Neuronal stem cell (in vitro differentiated cells): Measurements from ENCODE around the gene DCUN1D3.
"Not testable (repeated sequence)": the region's sequence is repeated elsewhere in the genome, so short reads cannot be mapped to it uniquely, and the experiment has no call there.

Experiments used
- DNase-seq: peaks from one replicate; pipeline ENCODE4 v3.0.0-alpha.2; 2013; ENCODE audit warnings: low spot score
- H2AFZ ChIP-seq: one replicate; pipeline ENCODE4 v1.6.1; 2013; ENCODE audit warnings: mild to moderate bottlenecking, low read length, inconsistent platforms
- H2AK5ac ChIP-seq: 2 replicates; pipeline ENCODE4 v1.6.1; 2013; ENCODE audit warnings: low read depth, mild to moderate bottlenecking, inconsistent platforms, low read length, moderate library complexity, mixed read lengths
- H2BK120ac ChIP-seq: 2 replicates; pipeline ENCODE4 v1.6.1; 2013; ENCODE audit warnings: low read depth, mild to moderate bottlenecking, inconsistent platforms, low read length, moderate library complexity, mixed read lengths
- H2BK12ac ChIP-seq: one replicate; pipeline ENCODE4 v1.6.1; 2013; ENCODE audit warnings: low read length, inconsistent platforms
- H2BK15ac ChIP-seq: 2 replicates; pipeline ENCODE4 v1.6.1; 2013; ENCODE audit warnings: mild to moderate bottlenecking, low read length, inconsistent platforms, mixed read lengths
- H2BK5ac ChIP-seq: one replicate; pipeline ENCODE4 v1.6.1; 2013; ENCODE audit warnings: inconsistent platforms, mild to moderate bottlenecking, low read length, moderate library complexity
- H3K14ac ChIP-seq: one replicate; pipeline ENCODE4 v1.6.1; 2013; ENCODE audit warnings: low read length, inconsistent platforms
- H3K18ac ChIP-seq: 2 replicates; pipeline ENCODE4 v1.6.1; 2013; ENCODE audit warnings: low read length, inconsistent platforms
- H3K23ac ChIP-seq: 2 replicates; pipeline ENCODE4 v1.6.1; 2013; ENCODE audit warnings: low read depth, mild to moderate bottlenecking, mixed read lengths, low read length, inconsistent platforms; ENCODE audit not compliant: poor library complexity
- H3K27ac ChIP-seq: replicated peaks from 3 replicates; pipeline ENCODE4 v1.5.1; 2013; ENCODE audit warnings: low read length, inconsistent platforms
- H3K27me3 ChIP-seq, 3 experiments: 2 replicates each; pipeline ENCODE4 v1.6.1; 2013; ENCODE audit warnings: low read length in 3 of 3, mild to moderate bottlenecking in 2 of 3, inconsistent platforms in 1 of 3, low read depth in 1 of 3, mixed read lengths in 1 of 3, moderate library complexity in 1 of 3; ENCODE audit not compliant: control insufficient read depth in 3 of 3, insufficient read depth in 3 of 3
- H3K36me3 ChIP-seq, 2 donors: replicated peaks in 1 of 2; 2 replicates each; pipeline ENCODE4 v1.6.1; 2013; ENCODE audit warnings: low read length in 2 of 2; ENCODE audit not compliant: control insufficient read depth in 2 of 2, insufficient read depth in 2 of 2
- H3K4ac ChIP-seq: 2 replicates; pipeline ENCODE4 v1.6.1; 2013; ENCODE audit warnings: inconsistent platforms, mild to moderate bottlenecking, low read length, moderate library complexity
- H3K4me1 ChIP-seq, 2 donors: 1 replicate in 1 of 2; 2 replicates in 1 of 2; pipeline ENCODE4 v1.6.1; 2013; ENCODE audit warnings: low read length in 2 of 2, low read depth in 1 of 2; ENCODE audit not compliant: control insufficient read depth in 2 of 2, insufficient read depth in 1 of 2
- H3K4me2 ChIP-seq: one replicate; pipeline ENCODE4 v1.6.1; 2013; ENCODE audit warnings: mild to moderate bottlenecking, low read length, inconsistent platforms; ENCODE audit not compliant: insufficient read depth, poor library complexity, severe bottlenecking
- H3K4me3 ChIP-seq, 2 donors: 2 replicates each; pipeline ENCODE4 v1.5.1; 2013; ENCODE audit warnings: low read length in 2 of 2, mild to moderate bottlenecking in 2 of 2, inconsistent platforms in 1 of 2, moderate library complexity in 1 of 2
- H3K79me1 ChIP-seq: one replicate; pipeline ENCODE4 v1.6.1; 2013; ENCODE audit warnings: low read depth, mild to moderate bottlenecking, inconsistent platforms, low read length, moderate library complexity
- H3K9ac ChIP-seq: one replicate; pipeline ENCODE4 v1.6.1; 2013; ENCODE audit warnings: mild to moderate bottlenecking, low read depth, low read length, inconsistent platforms; ENCODE audit not compliant: poor library complexity
- H3K9me3 ChIP-seq, 2 donors: replicated peaks in 1 of 2; 2 replicates each; pipeline versions ENCODE3 to v1.6.1; 2013; ENCODE audit warnings: low read length in 2 of 2, mild to moderate bottlenecking in 2 of 2, inconsistent platforms in 1 of 2, low read depth in 1 of 2, mixed read lengths in 1 of 2, moderate library complexity in 1 of 2; ENCODE audit not compliant: control insufficient read depth in 2 of 2, insufficient read depth in 1 of 2
- H4K8ac ChIP-seq: one replicate; pipeline ENCODE4 v1.6.1; 2013; ENCODE audit warnings: low read depth, mild to moderate bottlenecking, inconsistent platforms, low read length, moderate library complexity
- H4K91ac ChIP-seq: one replicate; pipeline ENCODE4 v1.6.1; 2013; ENCODE audit warnings: low read length, low read depth, mild to moderate bottlenecking, inconsistent platforms; ENCODE audit not compliant: poor library complexity
- WGBS, 2 donors: extraction: QIAGEN DNeasy Blood & Tissue Kit; methylation state at CpG; one replicate each; pipeline ENCODE4 v1.1.7; 2013; ENCODE audit warnings: missing lambda C conversion rate in 2 of 2, mixed read lengths in 1 of 2; ENCODE audit not compliant: insufficient read length in 2 of 2, insufficient replicate concordance in 1 of 2; ENCODE audit errors: extremely low coverage in 2 of 2; 5-methylcytosine and 5-hydroxymethylcytosine counted together

Gene DCUN1D3

DNA sequence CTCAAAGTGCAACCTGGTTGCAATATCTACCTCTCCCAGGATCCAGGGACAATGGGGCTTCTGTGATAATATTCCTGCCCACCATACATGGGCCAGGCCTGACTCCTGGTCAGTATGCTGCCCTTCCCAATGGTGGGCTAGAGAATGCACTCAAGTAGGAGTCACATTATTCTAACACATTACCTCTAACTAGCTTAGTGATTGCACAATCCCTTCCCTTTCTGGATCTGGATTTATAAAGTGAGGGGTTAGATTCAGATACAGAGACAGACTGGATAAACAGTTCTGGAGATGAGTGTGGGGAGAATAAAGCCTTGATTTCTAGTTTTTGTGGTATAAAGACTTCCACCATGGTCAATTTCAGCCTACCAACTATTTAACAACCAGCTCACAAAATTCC lies 33.4 kb upstream of the DCUN1D3 start:
- H2BK12ac ChIP-seq = no peak overlapping the region
- no peak overlapping the region for H3K23ac ChIP-seq
- no peak overlapping the region for H3K4ac ChIP-seq
- no peak overlapping the region for H2BK120ac ChIP-seq
- H3K4me2 ChIP-seq = no peak overlapping the region
- H2AK5ac ChIP-seq = no peak overlapping the region
- no peaks in the 10 kb centered on the region for H3K27me3 ChIP-seq
- no peak overlapping the region for H3K14ac ChIP-seq
- no peak overlapping the region for H3K4me3 ChIP-seq
- no peaks in the 10 kb centered on the region for H3K36me3 ChIP-seq
- DNase-seq = no peak
- no peak overlapping the region for H4K91ac ChIP-seq
- H3K9ac ChIP-seq = no peak overlapping the region
- H3K9me3 ChIP-seq = no peaks in the 10 kb centered on the region
- H3K79me1 ChIP-seq = no peaks in the 10 kb centered on the region
- no peak overlapping the region for H3K18ac ChIP-seq
- H4K8ac ChIP-seq = no peak overlapping the region
- H3K4me1 ChIP-seq = no peaks in the 10 kb centered on the region
- H3K27ac ChIP-seq = no peak overlapping the region
- no peak overlapping the region for H2BK5ac ChIP-seq
- H2BK15ac ChIP-seq = no peak overlapping the region
- no peak overlapping the region for H2AFZ ChIP-seq

DNA sequence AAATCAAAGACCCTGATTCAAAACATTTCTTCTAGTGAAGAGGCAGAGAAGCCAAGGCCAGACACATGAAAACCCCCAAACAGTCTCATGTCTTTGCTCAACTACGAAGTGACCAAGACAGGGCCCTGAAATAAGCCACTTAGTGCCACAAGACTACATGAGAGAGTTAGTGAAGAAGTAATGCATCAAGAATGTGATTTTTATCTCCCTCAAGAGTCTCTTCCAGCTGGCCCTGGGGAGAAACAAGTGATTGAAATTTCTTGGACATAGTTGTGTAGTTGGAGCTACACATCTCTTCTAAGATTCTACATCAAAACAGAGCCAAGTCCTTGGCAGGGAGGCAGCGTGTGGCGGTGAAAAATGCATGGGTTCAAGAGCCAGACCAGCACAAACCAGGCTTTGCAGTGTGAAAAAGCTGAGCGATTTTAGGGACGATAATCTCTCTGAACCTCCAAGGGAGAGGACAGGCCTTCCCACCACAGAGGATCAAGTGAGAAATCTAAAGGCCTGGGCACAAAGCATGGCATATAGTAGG lies 31.0 kb upstream of the DCUN1D3 start:
- no peak overlapping the region for H3K27ac ChIP-seq
- no peak overlapping the region for H3K23ac ChIP-seq
- H3K4me1 ChIP-seq = no peaks in the 10 kb centered on the region
- H2AFZ ChIP-seq = no peak overlapping the region
- no peak overlapping the region for H4K8ac ChIP-seq
- H2BK12ac ChIP-seq = no peak overlapping the region
- no peaks in the 10 kb centered on the region for H3K36me3 ChIP-seq
- no peak for DNase-seq
- no peak overlapping the region for H3K9ac ChIP-seq
- H2BK5ac ChIP-seq = no peak overlapping the region
- no peak overlapping the region for H3K18ac ChIP-seq
- no peak overlapping the region for H3K4ac ChIP-seq
- H3K4me2 ChIP-seq = no peak overlapping the region
- H3K79me1 ChIP-seq = no peaks in the 10 kb centered on the region
- no peak overlapping the region for H3K4me3 ChIP-seq
- H2AK5ac ChIP-seq = no peak overlapping the region
- no peaks in the 10 kb centered on the region for H3K9me3 ChIP-seq
- no peak overlapping the region for H4K91ac ChIP-seq
- WGBS, 2 donors = no CpG with 5 or more reads among the region's 5 CpGs
- H3K14ac ChIP-seq = no peak overlapping the region
- H2BK15ac ChIP-seq = no peak overlapping the region
- H3K27me3 ChIP-seq = no peaks in the 10 kb centered on the region
- H2BK120ac ChIP-seq = no peak overlapping the region

DNA sequence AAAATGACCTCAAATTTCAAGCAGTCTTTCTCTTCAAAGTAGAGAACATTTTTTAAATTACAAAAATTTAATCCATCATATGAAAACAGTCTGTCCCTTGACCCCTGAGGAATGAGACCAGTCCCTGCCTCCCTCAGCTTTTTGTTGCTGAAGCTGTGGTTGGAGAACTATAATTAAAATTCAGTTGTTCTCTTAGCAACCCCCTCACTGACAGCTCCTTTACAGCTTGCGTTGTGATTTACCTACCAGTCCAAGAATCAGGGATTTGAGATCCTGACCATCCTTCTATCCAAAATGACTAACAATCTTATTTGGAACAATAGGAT lies 30.2 kb upstream of the DCUN1D3 start:
- Histone ChIP-seq H2AK5ac (no peak overlapping the region), H3K79me1 (no peaks in the 10 kb centered on the region), H4K91ac (no peak overlapping the region), H3K27ac (no peak overlapping the region), H3K4me3 (no peak overlapping the region), H3K18ac (no peak overlapping the region), H3K4ac (no peak overlapping the region), H3K27me3 (no peaks in the 10 kb centered on the region), H3K14ac (no peak overlapping the region), H3K9me3 (no peaks in the 10 kb centered on the region), H3K4me2 (no peak overlapping the region), H3K23ac (no peak overlapping the region), H3K36me3 (peaks cover 0 to 4% of the 10 kb centered on the region in 2 donors), H2BK5ac (no peak overlapping the region), H2BK120ac (no peak overlapping the region), H4K8ac (no peak overlapping the region), H2BK12ac (no peak overlapping the region), H3K4me1 (no peaks in the 10 kb centered on the region), H2AFZ (no peak overlapping the region), H3K9ac (no peak overlapping the region), H2BK15ac (no peak overlapping the region)
- DNase-seq = no peak
- no CpG with 5 or more reads among the region's 1 CpG for WGBS, 2 donors

DNA sequence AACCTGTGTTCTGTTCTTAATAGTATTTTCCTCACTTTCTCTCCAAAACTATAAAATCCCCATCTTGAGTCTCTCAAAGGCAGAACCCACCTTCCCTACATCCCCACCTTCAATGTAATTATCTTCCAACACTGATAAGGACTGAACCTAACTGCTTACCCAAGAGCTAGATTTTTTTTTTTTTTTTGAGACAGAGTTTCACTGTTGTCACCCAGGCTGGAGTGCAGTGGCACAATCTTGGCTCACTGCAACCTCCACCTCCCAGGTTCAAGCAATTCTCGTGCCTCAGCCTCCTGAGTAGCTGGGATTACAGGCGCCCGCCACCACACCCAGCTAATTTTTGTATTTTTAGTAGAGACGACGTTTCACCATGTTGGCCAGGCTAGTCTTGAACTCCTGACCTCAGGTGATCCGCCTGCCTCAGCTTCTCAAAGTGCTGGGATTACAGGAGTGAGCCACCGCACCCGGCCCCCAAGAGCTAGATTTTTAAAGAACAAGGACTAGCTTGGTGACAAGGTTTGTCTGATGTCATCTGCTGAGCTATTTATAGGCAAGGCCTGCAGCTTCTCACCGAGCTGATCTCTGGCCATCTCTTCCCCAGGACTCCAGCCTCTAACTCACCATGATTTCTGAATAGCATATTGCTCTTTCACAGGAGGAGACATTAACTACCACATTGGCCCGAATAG lies 29.7 kb upstream of the DCUN1D3 start:
- DNase-seq, H3K4me2 ChIP-seq, H3K27ac ChIP-seq: not testable (repeated sequence)

More for the DNA sequence above, 29.7 kb upstream of the DCUN1D3 start:
- H3K27me3 ChIP-seq, H3K79me1 ChIP-seq, H2AFZ ChIP-seq, H3K9ac ChIP-seq, H3K18ac ChIP-seq, H2BK120ac ChIP-seq, H3K4ac ChIP-seq, H3K4me3 ChIP-seq, H2AK5ac ChIP-seq, H3K14ac ChIP-seq, H3K9me3 ChIP-seq, H2BK15ac ChIP-seq, H2BK5ac ChIP-seq, H4K91ac ChIP-seq, H2BK12ac ChIP-seq, H3K36me3 ChIP-seq, H3K4me1 ChIP-seq, H4K8ac ChIP-seq, H3K23ac ChIP-seq: not testable (repeated sequence)
- WGBS, 2 donors = no CpG with 5 or more reads among the region's 10 CpGs
